Inferior parietal cortex (tissue), 1 donor: ENCODE results near the gene FBXO8.
"Not testable (repeated sequence)": the region's sequence is repeated elsewhere in the genome, so short reads cannot be mapped to it uniquely, and the experiment has no call there.

Source experiments
- DNase-seq: peaks from one replicate; pipeline ENCODE4 v3.0.0-alpha.2; 2016; ENCODE audit errors: extremely low spot score

Gene FBXO8

DNA sequence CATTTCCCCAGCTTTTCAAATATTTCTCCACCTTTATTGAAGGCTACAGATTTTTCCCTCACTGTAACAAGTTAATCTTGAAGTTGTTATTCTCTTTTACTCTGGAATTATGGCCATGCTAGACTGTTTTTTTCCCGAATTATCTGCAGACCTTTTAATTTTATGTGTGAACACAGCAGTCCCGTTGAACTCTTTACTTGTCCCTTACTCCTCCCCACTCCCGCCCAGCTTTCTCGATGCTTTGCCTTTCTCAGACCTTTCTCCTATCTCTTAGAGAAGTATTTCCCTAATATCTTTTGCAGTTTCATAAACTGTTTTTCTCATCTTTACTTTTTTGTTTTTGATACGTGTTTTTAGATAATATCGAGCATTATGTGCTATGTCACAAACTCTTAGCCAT is 1.0 kb upstream of the FBXO8 start:
- no peak for DNase-seq

DNA sequence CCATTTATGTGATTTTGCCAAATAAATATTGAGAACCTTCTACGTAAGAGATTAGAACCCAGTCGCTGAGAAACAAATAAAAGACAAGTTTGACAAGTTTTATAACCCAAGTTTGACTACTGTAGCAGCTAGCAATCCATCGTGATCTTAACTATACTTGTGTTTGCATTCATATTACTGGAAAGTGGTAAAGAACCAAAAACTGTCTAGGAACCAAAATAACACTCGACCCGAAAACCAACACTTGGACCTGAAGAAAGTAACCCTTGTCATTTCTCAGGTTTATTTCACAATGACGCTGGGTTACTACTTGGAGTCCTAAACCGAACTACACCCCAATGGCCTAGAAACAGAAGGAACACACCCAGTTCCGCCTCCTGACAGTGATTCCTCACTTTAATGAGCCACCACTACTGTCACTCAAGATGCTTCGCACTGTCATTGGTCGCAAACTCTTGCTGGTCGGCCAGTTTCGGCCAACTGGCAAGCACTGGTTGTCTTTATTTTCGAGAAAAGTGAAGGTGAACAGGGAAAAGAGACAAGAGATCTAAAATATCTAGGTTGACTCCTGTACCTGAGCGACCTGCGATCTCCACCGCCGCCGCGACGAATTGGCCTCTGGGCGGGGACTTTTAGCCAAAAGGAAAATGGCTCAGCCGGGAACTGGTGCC is 496 bp downstream of the FBXO8 start:
- peak; percentile 98 for DNase-seq

DNA sequence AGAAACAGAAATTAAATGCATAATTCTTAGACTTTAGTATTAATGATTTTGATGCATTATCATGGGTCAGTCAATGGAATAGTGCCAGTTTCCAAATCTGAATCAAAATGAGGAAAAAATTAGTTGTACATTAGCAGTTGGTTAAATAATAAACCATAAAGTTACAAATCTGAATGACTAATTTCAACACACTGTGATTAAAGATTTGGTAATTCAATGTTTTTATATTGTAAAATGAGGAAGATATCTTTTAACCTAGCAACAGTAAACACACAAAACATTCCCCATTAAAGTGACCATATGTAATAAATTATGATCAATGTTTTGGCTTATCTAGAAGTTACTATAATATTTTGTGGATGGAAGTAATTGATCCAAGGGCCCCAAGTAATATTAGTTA is 1.6 kb downstream of the FBXO8 start:
- no peak for DNase-seq

DNA sequence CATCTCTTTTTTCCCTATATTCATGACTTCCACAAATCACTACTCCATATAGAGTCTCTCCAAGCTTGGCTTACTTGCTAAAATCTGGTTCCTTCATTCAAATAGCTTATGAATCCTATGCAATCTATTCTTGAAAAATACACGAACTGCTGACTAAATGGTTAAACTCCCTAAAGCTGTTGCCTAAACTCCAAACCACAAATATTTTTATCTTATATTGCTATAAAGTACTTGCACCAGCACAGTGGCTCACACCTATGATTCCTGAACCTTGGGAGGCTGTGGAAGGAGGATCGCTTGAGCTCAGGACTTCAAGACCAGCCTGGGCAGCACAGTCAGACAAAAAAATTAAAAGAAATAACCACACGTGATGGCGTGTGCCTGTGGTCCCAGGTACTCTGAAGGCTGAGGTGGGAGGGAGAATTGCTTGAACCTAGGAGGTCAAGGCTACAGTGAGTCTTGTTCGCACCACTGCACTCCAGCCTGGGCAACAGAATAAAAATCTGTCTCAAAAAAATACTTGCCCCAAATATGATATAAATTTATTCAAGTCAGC is 2.2 kb downstream of the FBXO8 start:
- no peak for DNase-seq

DNA sequence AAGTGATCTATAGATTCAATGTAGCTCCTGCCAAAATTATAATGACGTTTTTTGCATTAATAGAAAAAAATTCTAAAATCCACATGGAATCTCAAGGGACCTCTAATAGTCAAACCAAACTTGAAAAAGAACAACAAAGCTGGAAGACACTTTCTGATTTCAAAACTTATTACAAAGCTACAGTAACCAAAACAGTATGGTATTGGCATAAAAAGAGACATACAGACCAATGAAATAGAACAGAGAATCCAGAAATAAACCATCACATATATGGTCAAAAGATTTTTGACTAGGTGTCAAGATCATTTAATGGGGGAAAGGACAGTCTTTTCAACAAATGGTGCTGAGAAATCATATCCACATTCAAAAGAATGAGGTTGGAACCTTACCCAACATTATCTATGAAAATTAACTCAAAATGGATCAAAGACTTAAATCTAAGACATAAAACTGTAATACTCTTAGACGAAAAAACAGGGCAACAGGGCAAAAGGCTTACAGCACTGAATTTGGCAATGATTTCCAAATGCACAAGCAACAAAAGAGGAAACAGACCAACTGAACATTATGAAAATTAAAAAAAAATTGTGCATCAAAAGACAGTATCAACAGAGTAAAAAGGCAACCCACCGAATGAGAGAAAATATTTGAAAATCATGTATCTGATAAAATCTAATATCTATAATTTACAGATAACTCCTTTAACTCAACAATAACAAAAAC is 3.9 kb downstream of the FBXO8 start:
- DNase-seq = no peak

DNA sequence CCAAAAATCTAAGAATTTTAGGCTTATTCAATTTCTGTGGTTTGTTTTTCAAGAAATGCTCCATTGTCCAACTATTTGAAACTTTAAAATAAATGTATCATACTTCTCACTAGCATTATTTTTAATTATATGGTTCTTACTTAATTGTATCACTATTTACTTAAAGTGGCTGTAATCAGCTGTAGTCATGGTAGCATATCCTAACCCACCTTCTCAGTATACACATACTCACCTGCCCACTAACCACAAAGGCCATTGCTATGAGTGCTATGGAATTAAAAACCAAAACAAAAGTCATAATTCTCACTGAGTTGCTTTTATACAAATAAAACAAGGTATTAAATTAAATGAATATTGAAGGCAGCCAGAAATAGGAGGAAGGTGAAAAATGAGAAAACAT is 5.0 kb downstream of the FBXO8 start:
- DNase-seq = no peak

DNA sequence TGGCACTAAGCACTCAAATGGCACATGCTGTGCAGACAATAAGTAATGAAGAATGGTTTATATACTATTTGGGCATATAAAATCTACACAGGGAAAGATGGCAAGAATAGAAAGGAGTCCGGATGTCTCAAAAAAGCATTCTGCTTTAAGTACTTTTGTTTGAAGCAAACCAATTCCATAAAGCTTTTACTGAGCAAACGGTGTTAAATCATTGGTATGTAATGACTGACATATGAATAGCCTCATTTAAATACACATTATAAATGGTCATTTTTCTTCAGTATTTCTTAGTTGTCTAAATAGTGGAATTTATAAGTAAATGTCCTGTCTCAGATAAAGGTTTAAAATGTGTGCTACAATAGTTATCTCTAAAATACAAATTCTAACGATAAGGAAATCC is 6.0 kb downstream of the FBXO8 start:
- DNase-seq = no peak

DNA sequence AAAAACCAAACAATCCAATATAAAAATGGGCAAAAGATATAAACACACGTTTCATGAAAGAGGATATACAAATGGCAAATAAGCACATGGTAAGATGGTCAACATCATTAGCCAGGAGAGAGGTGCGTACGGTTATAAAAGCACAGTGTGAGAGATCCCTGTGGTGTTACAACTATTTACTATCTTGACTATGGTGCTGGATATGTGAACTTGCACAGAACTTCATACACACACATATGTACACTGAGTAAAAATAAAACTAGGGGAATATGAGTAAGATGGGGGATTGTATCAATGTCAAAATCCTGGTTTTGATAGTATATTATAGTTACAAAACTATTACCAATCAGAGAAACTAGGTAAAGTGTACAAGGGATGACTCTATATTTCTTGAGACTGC is 8.4 kb downstream of the FBXO8 start:
- no peak for DNase-seq

DNA sequence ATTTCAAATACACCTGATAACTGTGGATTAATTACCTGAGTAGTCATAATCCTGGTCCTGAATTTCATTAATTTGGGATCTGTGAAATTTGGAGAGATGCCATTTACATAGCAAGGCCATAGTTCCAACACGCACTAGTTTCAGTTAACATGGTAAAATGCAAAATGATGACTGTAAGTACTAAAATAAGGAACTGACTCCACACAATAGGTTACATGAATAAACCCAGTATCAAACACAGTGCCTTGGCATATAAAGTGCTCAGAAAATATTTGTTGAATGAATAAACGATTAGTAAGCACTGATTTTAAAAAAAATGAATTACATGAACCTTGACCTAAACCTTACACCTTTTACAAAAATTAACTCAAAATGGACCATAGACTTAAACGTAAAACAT is 9.0 kb downstream of the FBXO8 start:
- DNase-seq = no peak

DNA sequence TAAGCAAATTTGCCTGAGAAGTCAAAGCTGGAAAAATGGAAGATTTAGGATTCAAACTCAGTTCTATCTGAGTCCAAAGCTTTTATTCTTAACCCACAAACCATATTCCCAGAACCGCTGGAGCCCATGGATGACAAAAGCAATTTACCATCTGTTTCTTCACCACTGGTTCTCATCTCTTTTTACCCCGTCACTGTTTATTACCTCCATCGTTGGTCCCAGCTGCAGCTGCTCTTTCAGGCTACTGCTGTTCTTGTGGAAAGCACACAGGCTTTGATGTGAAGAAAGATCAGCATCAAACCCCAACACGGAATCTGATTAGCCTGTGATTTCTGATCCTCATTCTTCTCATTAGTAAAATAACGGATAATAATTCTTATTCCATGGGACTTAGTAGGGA is 9.5 kb downstream of the FBXO8 start:
- DNase-seq = no peak

DNA sequence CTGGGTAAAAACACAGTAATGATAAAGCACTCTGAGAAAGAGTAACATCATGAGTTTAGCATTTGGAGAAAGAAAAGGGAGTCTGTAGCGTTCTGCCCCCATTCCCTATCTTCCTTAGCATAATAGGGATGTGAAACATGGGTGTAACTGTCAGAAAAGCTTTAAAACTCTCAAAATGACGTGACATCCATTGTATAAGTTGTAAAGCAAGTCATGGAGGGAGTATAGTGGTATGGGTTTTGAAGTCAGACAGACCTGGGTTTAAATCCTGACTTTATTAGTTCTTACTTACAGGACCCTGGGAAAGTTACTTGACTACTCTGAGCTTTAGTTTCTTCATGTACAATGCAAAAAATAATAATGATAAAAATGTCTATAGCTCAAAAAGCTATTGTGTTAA is 17.1 kb downstream of the FBXO8 start:
- no peak for DNase-seq

DNA sequence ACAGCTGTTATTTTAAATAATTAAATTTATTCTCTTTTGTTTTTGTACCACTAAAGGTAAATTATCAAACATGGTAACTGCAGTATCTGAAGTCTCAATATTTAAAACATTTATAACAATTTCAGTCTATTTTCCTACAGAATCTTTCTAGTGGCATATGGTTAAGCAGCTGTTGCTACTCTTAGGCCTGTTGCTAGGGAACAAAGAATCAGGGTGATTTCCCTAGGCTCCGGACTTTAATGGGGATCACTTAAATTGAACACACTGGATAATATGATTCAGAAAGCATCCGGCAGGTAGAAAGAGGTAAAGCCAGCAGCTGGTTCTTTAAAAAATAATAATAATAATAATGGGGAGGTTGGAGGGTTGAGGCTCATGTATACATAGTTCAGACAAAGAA is 17.6 kb downstream of the FBXO8 start:
- no peak for DNase-seq

DNA sequence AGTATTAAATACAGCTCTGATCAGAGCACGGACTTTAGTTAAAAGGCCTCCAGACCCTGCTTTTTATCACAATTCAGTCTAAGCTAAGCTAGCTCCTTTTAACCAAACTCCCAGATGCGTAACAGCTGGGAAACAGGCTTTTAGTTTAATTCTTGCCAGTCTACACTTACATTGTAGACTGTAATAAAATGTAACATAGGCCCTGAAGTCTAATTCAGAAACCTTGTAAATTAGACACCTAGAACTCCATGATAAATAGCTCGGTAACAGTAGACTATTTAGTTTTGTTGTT is 20.1 kb downstream of the FBXO8 start:
- DNase-seq = no peak

DNA sequence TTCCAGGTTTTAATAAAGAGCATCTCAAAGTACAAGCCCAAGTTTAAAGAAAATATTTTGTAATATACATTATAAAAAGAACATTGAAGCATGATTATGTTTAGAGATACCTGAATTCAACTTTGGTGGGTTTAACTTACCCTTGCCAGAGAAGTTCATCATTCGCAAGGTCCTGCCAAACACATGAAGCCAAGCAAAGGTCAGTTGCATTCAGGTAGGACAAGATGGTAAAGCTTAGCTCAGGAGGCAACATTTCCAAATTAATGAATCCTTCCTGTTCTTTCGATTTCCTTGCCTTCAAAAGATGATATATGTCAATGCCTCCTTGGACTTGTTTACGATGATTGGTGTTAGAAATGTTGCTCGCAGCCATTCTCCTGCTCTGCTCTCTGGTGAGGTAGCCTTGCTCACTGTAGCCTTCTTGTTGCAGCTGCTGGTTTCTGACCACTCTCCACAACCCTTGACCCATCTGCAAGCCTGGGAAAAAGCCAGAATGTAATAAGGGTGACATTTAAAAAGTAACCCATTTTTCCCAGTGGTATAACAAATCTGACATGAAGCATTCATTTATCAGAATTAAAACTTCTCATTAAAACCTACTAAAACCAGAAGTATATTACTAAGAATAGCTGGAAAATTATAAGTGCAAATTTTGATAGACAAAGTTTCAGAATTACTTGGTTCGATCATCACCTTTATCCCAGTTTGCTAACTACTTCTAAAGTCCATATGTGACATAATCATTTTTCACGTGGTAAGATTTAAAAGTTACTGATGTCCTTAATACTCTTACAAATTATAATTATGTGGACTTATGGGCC is 20.6 kb downstream of the FBXO8 start:
- DNase-seq = no peak

DNA sequence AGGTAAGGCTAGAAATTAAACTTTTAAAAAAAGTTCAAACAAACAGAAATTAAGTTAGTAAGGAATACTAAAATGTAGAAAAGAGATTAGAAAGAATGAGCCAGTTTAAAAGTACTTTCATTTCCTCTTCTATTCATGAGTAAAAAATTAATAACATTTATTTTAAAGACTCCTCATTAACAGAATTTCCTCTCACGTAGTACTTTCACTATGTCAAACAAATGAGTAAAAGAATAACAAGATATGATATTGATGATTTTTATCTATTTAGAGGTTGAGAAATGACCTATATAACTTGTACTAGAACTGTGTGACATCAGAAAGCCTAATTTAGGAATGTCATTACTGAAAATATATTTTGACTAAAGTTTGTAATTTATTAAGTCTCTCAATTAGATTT is 22.0 kb downstream of the FBXO8 start:
- DNase-seq = not testable (repeated sequence)

DNA sequence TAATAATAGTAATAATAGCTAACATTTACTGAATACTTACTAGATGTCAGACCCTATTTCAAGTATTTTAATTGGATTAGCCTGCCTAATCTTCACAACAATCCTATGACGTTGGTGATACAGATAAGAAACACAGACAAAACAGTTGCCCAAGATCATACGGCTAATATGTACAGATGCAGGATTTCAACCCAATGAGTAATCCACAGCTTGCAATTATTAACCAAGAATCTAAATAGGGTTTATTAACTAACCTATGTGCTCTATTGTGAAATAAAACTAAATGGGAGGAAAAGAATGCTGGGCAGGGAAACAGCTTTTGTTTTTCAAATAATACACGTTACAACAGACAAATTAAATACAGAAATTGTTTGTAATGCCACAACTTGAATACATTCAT is 23.4 kb downstream of the FBXO8 start:
- DNase-seq = no peak

DNA sequence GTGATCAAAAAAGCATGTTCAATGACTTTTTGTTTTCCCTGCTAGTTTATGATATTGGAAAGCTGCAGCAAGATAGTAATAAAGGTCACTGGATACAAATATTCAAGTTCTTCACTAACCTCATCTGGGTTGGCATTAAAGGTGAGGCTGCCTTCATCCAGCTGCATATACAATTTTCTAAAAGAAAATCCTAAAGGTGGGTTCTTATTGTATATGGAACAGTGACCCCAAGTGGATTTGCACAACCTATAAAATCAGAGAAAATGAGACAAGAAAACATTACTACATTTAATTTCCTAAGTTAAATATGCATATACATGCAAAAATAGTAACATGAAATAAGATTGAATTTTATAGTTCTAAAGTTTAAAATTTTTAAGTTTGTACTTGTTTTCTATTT is 23.9 kb downstream of the FBXO8 start:
- no peak for DNase-seq

DNA sequence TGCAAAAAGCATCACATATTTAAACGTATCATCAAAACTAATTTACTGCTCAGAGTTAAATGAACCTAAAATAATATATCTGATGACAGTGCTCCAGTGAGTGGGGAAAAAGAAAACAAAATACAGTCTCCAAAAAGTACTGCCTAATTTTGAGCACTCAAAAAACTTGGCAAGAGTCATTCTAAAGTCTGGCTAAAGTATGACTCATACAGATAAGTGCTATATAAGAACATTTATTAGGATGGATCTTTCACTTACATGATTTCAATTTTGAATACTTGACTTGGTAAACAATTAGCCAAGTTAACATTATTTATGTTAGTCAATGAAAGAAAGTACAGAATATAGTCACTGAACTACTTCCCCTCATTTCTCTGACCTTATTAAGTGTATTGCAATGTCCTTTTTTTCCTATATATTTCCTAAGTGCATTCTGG is 27.2 kb downstream of the FBXO8 start:
- DNase-seq = no peak

DNA sequence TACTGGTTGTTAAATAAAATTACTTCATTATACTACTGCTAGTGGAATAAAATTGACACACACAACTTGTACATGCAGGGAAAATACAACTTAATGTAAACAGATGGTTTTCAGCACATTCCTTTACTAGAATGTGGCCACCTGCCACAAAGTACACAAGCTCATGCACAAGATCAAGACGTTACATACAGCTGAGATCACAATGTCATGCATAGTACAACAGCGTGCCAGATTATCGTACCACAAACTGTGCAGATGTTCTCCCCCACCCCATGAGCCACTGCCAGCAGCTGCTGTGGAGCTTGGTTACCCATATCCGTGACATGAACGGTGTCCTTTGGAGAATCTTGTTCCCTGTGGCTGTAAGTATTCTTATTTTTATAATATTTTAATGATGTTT is 27.7 kb downstream of the FBXO8 start:
- no peak for DNase-seq

DNA sequence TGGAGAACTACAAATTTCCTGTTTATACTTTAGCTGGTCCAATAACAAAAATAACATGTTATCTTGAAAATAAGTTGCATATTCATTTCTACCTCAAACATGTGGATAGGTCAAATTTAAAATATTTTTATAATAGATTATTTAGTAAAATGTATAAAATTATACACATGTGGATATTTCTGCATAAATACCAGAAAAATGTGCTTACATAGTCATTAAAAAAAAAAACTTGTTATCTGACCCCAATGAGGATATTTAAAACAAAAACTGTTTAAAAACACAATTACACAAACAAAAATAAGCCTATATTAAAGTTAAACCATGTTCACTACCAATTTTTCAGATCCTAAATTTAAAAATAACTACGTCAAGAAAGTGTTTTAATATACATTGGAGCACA is 28.1 kb downstream of the FBXO8 start:
- no peak for DNase-seq

DNA sequence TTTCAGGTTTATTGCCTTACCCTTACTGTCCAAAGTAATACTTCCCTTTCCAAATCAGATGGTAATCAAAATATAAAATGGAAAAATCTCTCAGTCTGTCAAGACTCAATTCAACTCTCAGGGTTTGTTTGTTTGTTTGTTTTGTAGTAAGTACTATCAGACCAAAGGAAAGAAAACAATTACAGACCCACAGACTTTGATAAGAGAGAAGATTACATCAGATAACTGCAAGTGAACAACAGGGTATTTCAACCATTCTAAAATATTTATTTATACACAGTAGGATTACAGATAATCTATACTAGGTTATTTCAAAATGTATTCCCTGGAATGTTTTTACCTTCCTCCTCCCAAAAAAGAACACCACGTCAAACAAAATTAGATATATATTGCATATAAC is 28.9 kb downstream of the FBXO8 start:
- DNase-seq = no peak

DNA sequence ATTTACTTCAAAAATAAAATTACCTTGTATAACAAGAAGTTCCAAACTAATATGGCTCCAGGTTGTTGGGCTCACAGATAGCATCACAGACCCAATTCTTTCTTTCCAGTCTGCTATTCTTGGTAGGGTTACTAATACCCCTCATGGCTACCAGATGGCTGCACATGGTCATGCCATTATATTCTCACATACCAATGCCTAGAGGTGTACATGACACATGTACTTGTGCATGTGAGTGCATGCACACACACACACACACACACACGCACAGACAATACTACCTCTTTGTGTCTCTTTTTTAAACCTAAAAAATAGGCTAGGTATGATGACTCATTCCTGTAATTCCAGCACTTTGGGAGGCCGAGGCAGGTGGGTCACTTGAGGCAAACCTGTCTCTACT is 31.1 kb downstream of the FBXO8 start:
- no peak for DNase-seq

DNA sequence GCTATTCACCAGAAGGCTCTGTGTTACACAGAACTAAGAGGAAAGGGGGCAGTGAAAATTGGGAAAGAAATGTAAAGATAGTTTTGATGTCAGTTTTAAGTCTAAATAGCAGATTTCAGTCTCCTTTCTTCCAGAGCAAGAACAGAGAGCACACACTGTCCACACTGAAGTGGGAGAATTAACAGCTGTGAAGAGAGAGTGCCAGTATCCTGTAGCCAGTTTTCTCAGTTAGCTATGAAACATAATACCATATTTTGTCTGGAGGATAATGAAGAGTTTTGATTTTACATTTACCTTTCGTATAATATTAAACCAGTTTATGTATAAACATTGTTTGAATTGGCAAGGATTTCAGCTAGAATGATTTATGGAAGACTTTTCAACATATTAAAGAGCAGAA is 35.1 kb downstream of the FBXO8 start:
- DNase-seq = no peak
